ENCODE data around the gene OSTC.
"Not testable (repeated sequence)": the region's sequence is repeated elsewhere in the genome, so short reads cannot be mapped to it uniquely, and the experiment has no call there.

The OSTC gene

DNA sequence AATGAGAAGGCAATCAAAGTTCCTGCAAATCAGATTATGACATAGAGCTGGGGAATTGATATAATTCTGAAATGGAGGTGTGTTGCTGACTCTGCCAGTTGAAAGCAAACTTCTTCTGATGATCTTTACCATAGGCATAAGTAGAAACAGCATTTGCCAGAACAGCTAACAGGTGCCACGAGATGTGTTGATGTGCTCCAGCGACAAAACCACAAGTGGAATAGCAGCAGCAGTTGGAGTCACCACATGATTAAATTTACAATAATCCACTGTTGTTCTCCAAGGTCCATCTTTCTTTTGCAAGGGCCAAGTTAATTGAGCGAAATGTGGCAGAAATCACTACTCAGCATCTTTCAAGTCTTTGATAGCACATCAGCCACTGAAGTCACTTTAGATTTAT lies 3.7 kb upstream of the OSTC start:
- no peak for DNase-seq (ENCODE audit: low read depth)

DNA sequence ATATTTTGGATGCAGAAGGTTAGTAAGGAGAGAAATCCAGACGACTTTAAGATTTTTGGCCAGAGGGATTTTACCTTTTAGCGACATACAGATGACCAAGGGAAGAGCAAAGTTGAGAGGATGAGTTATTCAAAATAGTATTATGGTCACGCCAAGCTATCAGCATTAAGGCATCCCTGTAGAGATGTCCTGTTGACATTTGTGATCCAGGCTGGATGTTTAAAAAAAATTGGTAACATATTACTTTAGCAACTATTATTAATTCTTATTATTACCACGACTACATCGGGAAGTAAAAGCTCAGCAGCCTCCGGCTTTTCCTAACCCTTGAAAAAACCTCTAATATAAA lies 562 bp upstream of the OSTC start:
- DNase-seq (ENCODE audit: low read depth), result peak; percentile 29

- no peak for DNase-seq (ENCODE audit: low read depth)
Measured at GRCh38 chr4:108651014-108651791, 804 bp downstream of the OSTC start.

DNA sequence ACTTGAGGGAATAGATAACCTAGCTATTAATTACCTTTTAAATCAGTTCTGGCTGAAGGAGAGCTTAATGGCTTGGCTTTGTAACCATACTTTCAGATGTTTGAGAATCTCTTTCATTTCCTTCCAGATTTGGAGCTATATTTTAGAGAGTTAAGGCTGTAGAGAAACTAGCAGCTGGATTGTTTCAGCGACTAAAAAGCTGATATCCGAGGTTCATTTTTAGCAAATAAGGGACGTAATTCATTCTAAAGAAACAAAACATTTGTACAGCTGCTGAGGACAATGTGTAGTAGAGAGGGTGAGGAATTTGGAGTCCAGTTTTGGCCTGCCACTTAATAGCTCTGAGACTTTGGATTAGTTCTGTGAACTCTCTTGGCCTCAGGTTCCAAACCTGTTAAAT lies 12.2 kb downstream of the OSTC start:
- no peak for DNase-seq (ENCODE audit: low read depth)

DNA sequence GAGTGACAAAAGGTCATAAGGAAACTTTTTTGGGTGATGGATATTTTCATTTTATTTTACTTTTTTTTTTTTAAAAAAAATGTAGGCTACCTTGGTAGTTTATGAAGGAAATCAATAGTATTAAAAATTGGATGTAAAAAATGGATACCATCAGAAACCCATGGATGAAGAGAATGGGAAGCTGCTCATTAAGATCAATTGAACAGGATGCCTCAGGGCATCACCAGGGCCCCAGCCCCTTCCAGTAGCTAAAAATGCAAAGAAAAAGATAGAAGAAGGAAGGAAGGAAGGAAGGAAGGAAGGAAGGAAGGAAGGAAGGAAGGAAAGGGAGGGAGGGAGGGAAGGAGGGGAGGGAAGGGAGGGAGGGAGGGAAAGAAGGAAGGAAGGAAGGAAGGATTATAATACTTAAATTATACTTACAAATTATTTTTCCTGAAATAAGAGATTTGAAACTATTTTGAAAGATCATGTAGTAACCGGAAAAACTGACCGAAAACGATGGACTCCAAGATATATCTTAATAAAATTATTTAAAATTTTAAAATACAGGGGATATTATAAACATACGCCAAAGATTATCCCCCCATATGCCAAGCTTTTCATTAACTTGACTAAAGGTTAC lies 24.1 kb downstream of the OSTC start:
- no peak for DNase-seq (ENCODE audit: low read depth)

DNA sequence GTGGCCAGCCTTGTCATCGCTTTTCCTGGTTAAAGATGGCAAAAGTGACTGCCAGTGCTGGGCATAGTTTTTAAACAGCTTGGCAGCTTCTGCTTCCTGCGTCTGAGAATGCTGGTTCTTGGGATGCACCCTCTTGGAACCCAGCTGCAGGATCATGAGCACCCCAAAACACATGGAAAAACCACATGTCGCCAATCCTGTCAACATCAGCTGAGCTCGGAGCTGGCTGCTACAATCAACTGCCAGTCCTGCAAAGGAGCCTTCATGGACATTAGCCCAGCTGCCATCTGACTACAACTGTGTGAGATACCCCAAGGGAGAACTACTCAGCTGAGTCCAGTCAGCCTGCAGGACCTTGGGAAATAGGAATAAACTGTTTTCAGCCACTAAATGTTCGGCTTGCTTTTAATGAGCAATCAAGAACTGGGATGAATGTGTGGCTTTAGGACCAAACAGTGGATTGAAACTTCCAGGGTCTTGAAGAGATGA lies 31.0 kb downstream of the OSTC start:
- no peak for DNase-seq (ENCODE audit: low read depth)

DNA sequence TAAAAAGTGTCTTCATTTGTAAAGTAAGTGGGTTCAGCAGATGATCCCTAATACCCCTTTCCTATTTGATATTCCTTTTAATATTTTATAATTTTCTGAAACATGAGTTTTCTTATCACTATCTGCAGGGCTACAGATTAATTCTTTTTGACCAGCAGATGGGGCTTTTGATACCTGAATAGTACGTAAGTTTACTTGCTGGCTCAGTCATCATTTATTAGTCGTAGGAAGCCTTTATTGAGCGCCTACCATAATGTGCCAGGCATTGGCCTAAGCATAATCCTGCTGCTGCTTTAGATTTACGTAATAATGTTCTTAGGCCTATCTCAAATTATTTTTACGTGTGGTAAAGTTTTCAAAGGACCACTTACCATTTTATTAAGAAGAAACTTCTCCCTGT lies 33.1 kb downstream of the OSTC start:
- peak; percentile 15 for DNase-seq (ENCODE audit: low read depth)

DNA sequence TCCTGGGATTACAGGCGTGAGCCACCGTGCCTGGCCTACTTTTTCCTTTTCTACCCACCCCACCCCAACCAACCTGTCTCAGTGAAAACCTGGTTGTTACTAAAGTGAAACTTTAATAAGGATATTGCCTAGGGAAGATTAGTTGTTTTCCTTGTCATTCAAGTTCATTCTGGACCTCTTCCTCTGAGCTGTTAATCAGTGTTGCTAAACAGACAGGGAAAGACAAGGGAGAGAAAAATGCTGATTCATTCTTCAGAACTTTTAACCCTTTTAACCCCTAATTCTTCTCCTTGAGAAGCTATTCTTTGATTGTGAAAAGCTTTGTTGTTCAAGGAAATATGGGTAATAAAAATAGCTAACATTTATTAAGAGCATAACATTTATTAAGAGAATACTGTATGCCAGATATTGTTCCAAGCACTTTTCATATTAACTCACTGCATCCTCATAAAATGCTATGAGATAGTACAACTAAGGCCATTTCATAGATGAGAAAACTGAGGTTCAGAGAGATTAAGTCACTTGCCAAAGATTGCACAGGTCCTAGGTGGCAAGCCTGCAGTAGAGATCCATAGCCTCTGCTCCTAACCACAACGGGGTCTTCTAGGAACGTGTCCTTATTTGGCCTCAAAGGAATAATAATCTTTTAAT lies 34.8 kb downstream of the OSTC start:
- DNase-seq (ENCODE audit: low read depth), result no peak

DNA sequence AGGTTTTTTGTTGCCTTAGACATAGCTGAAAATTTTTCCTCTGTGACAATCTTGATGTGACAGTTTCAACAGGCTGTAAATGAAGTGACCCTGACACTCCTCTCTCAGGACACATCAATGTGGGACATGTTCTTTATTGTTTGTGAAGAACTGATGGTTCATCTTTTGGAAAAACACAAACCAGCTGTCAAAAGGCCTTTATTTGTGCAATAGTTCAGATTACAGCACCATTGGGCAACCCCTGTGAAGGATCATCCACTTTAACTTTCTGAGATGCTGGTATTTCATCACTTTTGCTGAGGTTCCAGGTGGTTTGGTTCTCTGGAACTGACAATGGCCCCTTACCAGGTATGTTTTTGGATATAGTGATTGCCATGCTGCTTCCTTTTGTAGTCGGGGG lies 40.3 kb downstream of the OSTC start:
- DNase-seq (ENCODE audit: low read depth), result no peak

GRCh38 chr4:108693211-108693610 lies 42.8 kb downstream of the OSTC start:
- DNase-seq (ENCODE audit: low read depth), result no peak

- no peak for DNase-seq (ENCODE audit: low read depth)
Measured at GRCh38 chr4:108693819-108694218, 43.4 kb downstream of the OSTC start.

GRCh38 chr4:108694423-108694822 lies 44.0 kb downstream of the OSTC start:
- DNase-seq (ENCODE audit: low read depth), result no peak

DNA sequence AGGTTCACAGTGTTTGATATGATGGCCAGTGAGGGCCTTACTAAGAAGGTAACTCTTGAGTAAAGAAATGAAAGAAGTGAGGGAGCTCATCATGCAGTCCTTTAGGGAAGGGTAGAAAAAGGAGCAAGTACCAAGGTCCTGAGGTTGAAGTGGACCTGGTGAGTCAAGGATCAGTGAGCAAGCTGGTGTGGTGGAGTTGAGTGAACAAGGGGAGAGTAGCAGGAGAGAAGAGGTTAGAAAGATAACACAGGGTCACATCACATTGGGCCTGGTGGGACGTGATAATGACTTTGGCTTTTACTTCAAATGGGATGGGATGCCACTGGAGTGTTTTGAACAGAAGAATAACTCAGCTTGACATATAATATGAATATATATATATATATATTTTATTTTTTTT lies 44.7 kb downstream of the OSTC start:
- no peak for DNase-seq (ENCODE audit: low read depth)

DNA sequence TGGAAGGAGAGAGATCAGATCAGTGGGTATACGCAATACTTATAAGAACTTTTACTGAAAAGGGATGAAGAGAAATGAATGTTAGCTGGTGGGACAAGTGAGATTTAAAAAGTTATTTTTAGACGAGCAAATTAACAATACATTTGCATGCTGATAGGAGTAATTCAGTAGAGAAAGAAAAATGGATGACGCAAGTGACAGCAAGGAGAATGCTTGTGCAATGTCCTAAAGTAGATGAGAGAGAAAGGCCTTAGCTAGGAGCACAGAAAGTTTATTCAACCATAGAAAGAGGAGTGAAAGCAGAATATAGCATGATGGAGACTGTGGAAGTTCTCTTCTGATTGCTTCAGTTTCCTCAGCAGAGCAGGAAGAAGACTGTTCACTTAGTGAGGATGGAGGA lies 45.8 kb downstream of the OSTC start:
- DNase-seq (ENCODE audit: low read depth), result no peak

GRCh38 chr4:108700081-108700757 lies 49.8 kb downstream of the OSTC start:
- no peak for DNase-seq (ENCODE audit: low read depth)

GRCh38 chr4:108702960-108703359 lies 52.6 kb downstream of the OSTC start:
- no peak for DNase-seq (ENCODE audit: low read depth)

- DNase-seq (ENCODE audit: low read depth), result no peak
Measured at GRCh38 chr4:108703370-108703769, 53.0 kb downstream of the OSTC start.

GRCh38 chr4:108703966-108704365 lies 53.6 kb downstream of the OSTC start:
- no peak for DNase-seq (ENCODE audit: low read depth)

DNA sequence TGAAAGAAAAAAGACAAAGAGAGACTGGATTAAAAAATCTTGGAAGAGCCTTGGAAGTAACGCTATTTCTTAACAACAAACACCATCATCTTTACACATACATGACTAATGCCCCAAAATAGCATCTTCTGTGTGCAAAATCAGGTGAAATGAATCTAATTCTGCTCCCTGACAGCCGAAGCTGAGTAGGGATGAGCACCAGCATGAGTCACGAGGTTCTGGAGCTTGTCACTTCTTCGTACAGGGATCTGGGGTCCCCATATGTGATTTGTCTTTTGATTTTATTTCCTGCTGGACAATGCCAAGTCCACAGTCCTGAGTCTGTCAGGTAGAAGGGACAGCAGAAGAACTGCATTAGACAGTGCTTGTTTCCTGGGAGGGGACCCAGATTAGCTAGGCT lies 55.9 kb downstream of the OSTC start:
- DNase-seq (ENCODE audit: low read depth), result no peak

- DNase-seq (ENCODE audit: low read depth), result no peak
Measured at GRCh38 chr4:108709234-108709633, 58.8 kb downstream of the OSTC start.

DNA sequence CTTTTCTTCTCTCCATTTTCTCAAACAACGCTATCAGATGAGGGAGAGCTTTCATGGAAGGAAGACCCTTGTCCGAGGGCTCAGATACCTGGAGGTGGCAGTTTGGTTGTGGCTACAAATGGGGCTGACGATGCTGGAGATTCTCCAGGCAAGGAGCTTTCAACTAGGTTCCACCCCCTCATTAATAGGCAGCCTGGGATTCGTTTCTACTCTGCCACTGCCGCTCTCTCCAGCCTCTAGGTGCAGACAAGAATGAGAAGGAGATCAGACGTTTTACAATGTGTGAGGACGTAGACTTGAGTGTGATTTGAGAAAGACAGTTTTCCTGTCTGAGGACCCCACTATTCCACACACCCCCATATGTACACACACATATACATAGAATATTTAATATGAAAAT lies 59.3 kb downstream of the OSTC start:
- DNase-seq (ENCODE audit: low read depth), result no peak

DNA sequence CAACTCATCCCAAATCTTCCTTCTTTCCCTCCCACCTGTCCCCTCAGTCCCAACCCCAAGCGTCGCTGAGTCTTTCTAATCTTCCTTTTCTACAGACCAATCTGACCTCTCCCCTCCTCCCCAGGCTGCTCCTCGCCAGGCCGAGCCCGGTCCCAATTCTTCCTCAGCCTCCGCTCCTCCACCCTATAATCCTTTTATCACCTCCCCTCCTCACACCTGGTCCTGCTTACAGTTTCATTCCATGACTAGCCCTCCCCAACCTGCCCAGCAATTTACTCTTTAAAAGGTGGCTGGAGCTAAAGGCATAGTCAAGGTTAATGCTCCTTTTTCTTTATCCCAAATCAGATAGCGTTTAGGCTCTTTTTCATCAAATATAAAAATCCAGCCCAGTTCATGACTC lies 60.2 kb downstream of the OSTC start:
- not testable (repeated sequence) for DNase-seq (ENCODE audit: low read depth)

GRCh38 chr4:108714880-108715279 lies 64.5 kb downstream of the OSTC start:
- DNase-seq (ENCODE audit: low read depth), result no peak
